ENCODE measurements around the gene SPTSSA.

DNA sequence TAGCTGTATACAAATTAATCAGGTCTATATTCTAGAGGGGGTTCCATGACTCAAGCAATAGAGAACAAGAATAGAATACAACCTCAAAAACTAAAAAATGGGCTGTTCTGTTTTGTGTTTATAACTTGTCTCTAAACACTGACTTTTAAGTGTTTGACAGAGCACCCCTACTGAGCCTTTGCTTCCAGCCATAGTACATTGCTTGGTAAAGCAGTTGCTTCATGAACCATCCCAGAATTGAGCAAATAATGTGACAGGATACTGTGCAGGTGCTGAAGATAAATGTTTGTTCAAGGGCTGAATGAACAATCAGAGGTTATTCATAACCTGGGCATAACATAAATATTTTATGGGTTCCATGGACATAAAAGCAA is 11.5 kb downstream of the SPTSSA start:
- no peak for TF ChIP-seq CTCF (conservative IDR thresholded peaks at IDR 0.05 in 1 of 2, IDR thresholded peaks at IDR 0.05 in 1 of 2; ENCODE audit: low read depth in 1 of 2, low read length in 2 of 2)
- TF ChIP-seq EZH2 (IDR thresholded peaks at IDR 0.05; ENCODE audit: low read length, missing control alignments) = no peak
